DMS153 treated with DMSO at 0.1 percent for 48 hours (cell line): ENCODE measurements around the gene ASTL.
"Not testable (repeated sequence)": the region's sequence is repeated elsewhere in the genome, so short reads cannot be mapped to it uniquely, and the experiment has no call there.

Experiments
- DNase-seq: peaks from one replicate; lab custom pipeline; 2025; ENCODE audit not compliant: unreplicated experiment; lab: John Stamatoyannopoulos, UW

The ASTL gene

DNA sequence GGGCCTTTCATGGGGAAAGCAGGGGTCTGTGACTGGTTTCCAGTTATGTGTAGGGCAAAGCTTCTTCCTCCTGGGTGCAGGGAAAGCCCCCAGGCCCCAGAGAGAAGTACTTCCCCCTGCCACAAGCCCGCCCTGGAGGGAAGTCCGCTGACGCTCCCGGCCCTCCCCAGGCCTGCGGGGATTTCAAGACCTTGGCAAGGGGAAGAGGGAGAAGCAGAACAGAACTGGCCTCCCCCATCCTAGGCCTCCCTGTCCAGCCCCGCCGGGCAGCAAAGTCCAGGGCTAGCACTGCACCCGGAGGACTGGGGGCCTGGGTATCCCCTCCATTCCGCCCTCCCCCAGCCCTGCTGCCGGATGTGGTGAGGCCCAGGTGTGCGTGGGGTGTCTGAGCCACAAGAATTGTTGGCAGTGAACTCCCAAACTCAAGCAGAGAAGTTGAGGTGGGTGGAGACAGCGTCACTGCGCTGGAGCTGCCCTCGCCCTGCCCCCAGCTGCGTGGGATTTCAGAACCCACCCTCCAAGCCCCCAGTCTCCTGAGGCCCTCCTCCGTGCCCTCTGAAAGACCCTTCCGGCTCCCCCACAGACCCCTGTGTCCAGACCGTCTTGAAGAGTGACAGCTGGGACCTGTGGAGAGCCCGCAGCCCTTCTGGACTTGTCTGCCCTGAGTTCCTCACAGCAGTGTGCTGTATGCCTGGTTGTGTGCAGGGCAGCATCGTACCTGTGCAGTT lies 8.0 kb upstream of the ASTL start:
- no peak for DNase-seq

DNA sequence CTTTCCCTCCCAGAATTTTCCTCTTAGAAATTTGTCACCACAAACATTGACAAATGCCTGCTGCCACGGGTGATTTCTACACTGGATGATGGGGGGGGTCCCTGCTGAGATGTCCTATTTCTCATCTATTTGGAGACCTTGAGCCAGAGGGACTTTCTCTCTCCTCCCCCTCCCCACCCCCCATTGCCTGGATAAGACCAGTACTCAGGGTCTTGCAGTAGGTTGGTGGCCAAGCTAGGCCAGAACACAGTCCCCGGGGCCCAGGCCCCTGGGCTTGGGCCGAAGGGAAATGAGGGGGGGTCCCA lies 7.5 kb upstream of the ASTL start:
- DNase-seq: no peak

DNA sequence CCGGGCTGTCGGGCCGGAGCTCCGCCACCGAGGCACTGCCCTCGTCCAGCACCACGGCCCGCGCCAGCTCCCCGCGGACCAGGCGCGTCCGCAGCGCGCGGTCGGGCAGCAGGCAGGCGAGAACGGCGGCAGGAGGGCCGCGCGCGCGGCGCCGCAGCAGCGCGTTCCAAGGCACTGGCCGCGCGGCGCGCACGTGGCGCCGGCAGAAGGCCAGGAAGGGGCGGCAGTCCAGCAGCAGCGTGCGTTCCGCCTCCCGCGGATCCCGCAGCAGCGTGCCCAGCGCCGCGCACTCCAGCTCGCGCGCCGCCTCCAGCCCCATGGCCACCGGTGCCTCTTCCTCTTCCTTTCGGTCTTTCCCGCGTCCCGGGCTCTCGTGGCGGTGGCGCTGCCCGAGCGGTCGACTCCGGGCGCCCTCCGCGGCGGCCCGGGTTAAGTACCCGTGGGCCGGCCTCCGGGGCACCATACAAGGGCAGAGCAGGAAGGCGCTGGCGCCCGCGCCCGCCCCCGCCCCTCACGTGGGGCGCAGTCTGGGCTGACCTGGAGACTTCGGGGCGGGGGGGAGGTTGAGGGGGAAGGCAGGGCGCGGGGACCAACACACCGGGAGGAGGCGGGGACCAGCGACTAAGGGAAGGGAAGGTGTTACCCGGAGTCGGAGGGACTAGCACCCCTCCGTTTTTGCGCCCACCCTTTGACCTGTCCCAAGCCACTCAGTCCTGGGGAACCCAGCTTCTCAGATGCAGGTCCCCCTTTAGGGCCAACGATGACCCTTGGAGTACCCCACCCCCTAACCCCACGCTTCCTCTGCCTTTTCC lies 6.9 kb upstream of the ASTL start, which contains the start of gene DUSP2:
Gene DUSP2, minus strand, starts transcription at position 405 of the 812 bp plus-strand sequence. Its CDS starts 86 bp downstream, at position 319.
- DNase-seq: peak; percentile 9

DNA sequence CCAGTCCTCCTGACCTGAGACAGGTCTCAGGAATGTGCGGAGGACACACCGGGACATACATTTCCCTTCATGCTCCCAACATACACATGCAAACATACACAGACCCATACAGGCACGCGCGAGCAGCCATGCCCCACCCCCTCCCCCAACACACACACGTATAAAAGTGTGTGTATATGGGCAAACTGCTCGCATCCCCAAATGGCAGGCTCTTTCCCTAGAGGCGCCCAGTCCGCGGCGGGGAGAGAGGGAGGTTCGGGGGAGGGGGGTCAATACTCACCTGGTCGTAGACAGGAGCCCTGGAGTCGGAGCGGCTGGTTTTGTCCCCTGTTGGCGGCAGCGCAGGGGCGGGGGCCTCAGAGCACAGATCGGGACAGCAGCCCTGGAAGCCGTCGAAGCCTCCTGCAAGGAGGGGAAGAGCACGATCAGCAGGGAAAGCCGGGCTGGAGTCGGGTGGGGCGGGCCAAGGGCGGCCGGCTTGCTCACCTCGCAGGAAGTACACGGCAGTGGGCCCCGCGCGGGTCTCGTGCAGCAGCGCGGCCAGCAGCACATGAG lies 6.3 kb upstream of the ASTL start:
- no peak for DNase-seq

DNA sequence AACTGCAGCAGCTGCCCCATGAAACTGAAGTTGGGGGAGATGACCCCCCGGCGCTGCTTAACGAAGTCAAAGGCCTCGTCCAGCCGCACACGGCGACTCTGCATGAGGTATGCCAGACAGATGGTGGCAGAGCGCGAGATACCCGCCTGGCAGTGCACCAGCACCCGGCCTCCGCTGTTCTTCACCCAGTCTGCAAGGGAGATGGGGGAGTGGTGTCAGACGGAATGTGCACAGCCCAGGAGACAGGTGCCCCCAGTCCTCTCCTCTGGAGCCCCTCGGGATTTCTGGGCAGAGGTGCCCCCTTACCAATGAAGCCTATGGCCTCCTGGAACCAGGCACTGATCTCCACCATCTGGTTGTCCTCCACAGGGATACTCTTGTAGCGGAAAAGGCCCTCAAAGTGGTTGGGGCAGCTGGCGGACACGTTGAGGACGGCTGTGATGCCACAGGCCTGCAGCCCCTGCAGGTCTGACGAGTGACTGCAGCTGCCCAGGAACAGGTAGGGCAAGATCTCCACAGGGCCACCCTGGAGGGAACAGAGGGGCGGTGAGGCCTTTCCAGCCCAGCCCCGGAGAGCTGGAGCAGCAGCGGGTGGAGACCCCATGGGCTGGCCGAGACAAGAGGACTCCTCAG lies 5.7 kb upstream of the ASTL start:
- no peak for DNase-seq

DNA sequence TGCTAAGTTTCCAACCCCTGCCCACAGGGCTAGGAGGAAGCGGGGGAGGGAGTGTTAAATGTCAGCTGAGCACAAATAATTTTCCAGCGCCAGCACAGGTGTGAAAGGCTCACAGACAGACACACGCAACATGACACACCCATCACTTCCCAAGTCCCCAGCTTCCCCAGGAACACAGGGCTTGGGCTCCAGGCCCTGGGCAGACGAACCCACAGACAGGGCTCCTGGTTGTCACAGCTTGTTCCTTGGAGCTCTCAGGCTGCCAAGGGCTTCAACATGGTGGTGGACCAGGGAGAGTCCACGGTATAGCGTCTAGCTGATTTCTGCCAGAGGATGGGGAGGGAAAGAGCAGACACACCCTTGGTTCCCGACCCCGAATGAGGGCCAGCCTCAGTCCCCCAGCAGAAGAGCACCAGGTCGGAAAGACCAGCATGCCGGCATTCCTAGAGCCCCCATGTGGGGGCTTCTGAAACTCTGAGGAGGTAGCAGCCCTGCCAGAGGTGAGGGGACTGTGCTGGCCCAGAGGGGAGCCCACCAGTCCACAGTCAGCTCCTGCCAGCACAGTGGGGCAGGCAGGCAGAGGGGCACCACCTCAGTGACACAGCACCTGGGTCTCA lies 5.0 kb upstream of the ASTL start:
- no peak for DNase-seq

DNA sequence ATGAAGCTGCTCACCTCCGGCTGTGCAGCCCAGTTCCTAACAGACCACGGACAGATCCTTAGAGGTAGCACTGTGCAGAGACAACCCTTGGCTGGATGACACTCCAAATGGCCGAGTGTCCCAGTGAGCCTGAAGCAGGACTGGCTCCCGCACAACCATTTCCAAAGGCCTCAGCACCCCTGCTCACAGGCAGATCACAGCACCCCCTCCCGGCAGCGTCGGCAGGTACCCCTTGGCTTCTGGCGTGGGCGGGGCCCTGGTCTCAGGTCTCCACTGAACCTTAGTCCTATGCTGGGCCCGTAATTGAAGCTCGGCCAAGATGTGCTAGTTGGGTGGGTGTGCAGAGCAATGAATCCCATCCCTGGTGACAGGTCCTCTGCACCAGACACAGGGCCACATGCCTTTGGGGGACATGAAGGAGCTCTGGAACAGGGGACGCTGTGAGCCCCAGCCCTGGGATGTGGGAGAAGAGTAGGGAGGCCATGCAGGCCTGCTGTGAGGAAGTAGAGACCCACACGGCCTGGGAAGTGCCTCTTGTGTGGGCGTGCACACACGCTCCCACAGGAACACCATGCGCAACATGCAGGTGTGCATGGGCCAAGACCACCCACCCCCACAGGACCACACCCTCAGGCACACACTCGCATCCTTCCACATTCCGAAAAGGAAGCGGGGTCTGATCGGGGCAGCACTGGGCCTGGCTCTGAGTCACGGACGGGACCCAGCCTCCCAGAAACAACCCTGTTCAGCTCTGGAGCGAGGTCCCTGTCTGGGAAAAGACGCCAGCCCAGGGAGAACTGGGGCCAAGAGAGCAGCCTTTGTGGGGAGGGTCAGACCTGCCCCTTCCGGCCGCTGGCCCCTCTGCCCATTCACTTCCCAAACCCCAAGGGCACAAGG lies 4.2 kb upstream of the ASTL start:
- no peak for DNase-seq

DNA sequence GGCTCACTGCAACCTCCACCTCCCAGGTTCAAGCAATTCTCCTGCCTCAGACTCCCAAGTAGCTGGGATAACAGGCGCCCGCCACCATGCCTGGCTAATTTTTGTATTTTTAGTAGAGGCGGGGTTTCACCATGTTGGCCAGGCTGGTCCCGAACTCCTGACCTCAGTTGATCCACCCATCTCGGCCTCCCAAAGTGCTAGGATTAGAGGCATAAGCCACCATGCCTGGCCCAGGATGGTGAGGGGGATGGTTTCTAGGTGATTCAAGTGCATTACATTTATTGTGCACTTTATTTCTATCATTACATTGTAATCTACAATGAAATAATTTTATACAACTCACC lies 3.3 kb upstream of the ASTL start:
- not testable (repeated sequence) for DNase-seq

DNA sequence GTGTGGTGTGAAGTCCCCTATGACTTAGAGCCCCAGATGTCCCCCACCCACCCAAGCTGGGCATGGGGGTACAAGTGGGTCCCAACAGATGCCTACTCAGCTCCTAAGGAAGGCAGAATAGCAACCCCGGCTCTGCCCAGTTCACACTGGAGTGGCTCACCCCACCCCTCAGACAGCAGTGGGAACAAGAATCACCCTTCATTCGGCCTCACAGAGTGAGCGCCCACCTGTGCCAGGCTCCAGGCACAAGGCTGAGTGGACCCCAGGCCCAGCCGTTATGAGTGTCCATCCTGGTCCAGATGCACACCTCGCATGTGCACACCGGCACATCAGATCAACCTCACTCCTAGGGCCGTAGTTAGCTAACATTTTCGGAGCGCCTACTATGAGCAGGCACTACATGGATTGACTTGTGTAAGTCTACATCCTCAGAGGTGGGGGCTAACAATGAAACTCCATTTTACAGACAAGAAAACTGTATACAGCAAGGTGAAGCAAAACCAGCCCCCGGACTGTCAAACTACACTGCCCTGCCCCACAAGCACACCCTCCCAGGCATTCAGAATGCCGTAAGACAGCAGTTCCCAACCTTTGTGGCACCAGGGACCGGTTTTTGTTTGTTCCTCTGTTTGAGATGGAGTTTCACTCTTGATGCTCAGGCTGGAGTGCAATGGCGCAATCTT lies 2.8 kb upstream of the ASTL start:
- no peak for DNase-seq

DNA sequence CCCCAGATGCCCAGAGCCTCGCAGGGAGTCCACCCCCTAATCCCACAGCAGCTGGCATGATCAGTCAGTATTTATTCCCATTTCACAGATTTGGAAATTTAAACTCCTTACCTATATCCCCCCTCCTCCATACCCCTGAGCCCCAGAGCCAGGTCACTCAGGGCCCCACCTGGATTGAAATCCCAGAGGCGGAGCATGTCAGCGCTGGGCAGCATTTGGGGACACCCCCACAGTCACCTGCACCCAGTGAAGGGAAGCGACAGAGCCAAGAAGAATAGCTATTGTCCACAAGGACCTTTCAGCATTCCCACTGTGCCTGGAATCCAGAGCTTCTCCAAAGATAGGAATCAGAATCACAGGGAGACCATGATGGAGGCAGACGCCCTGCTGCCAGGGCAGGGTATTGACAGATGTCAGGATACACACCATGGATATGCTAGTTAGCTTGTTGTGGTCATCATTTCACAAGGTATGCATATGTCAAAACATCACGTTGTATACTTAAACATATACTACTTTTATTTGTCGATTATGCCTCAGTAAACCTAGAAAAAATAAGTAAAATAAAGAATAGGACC lies 968 bp upstream of the ASTL start:
- no peak for DNase-seq

DNA sequence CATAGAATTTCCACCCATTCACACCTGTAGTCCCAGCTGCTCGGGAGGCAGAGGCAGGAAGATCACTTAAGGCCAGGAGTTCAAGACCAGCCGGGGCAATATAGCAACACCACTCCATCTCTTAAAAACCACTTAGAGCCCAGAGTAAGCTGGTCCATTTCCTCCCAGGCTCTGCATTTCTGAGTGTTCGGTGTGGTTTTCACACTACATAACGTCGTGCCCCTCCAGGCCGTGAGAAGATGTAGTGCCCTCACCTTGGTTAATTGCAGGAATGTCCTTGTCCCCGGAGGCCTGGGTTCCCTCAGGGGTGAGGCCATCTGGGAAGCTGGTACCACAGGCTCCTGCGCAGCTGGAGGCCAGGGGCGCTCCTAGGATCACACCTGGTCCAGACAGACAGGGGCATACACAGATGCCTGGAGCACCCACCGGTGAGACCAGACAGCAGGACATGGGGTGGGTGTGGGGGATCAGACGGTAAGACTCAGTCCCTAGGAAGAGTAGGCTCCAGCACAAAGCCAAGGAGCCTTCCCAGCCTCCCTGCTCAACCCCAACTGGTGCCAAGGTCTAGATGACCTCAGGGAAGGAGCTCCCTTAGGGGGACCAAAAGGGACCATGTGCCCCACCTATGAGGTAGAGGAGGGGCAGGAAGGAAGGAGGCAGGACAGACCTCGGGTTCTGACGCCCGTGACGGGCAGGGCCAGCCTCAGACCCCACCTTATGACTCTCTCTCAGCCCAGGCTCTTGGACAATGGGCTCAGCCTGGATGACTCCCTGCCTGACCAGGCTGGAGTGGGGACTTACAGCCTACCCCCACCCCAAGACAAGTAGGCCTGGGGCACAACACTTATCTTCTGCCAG lies 752 bp downstream of the ASTL start:
- DNase-seq: no peak

DNA sequence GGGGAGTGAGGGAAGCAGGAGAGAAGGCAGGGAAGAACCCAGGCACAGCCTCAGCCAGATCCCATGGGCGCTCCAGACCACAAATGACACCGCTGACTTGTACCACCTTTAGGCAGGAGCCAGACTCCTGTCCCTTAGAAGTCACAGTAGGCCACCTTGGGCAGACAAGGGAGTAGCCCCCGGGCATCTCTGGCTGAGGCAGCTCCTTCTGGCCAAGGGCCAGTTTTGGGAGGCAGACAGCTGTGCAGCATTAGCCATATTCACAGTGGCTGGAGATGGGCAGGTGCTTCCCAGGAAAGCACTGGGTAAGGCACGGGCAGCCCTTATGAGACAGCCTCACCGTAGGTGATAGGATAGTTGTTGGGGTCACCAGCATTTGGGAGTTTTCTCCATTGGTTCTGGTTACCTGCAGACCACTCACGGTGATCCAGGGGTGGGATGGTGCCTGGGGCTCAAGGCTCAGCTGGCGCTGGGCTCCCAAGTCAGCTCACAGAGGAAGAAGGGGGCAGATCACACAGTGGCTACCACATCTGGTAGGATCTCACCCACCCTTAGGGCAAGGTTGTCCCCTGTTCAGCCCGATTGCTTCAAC lies 2.1 kb downstream of the ASTL start:
- no peak for DNase-seq

DNA sequence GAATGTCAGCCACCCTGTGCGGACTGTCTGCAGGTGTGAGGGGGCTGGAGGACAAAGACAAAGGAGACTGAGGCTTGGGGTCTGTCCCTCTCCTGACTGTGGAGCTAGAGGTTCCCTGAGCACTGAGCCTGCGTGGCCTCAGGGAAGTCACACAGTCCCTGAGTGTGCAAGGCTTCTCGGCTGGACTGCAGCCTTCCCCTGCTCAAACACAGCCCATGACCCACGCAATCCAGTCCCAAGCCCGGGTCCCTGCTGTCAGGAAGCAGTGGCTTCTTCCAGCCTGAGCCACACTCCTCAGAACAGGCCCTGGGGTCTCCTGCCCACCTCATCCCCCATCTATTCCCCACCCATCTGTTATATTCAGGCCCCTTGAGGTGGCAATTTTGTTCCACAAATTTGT lies 2.7 kb downstream of the ASTL start:
- DNase-seq: no peak

DNA sequence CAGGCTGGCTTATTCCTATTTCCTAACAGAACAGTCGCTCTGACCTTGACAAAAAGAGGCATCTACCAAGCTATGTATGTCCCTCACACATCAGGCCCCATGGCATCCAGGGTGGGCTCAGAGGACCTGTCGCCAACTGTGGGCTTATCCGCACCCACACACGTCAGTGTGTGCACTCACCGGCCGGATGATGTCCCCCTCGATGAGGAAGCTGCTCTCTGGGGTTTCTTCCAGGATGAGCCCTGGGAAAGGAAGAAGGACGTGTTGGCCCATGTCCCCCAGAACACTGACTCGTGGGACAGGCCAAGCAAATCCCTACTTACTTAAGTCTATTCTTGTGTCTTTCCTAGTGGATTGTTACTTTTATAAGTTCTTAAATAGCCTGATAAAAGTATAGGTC lies 3.1 kb downstream of the ASTL start:
- DNase-seq: no peak

DNA sequence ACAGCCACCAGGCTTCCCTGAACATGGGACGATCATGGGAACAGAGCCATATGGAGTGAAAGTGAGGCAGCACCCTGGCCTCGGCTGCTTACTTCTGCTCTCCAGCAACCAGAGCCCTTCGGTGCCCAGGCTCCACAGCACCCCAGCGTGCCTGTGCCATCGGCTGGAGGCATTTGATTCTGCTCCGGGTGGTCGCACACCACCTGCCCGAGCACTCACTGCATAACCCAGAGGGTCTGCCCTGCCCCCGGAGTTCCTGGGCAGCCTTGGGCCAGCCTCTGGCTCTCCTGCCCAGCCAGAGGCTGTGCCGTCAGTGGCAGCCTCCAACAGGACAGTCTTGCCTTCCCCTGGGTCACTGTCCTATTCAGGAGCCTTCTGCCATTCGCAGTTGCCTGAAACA lies 3.9 kb downstream of the ASTL start:
- no peak for DNase-seq

DNA sequence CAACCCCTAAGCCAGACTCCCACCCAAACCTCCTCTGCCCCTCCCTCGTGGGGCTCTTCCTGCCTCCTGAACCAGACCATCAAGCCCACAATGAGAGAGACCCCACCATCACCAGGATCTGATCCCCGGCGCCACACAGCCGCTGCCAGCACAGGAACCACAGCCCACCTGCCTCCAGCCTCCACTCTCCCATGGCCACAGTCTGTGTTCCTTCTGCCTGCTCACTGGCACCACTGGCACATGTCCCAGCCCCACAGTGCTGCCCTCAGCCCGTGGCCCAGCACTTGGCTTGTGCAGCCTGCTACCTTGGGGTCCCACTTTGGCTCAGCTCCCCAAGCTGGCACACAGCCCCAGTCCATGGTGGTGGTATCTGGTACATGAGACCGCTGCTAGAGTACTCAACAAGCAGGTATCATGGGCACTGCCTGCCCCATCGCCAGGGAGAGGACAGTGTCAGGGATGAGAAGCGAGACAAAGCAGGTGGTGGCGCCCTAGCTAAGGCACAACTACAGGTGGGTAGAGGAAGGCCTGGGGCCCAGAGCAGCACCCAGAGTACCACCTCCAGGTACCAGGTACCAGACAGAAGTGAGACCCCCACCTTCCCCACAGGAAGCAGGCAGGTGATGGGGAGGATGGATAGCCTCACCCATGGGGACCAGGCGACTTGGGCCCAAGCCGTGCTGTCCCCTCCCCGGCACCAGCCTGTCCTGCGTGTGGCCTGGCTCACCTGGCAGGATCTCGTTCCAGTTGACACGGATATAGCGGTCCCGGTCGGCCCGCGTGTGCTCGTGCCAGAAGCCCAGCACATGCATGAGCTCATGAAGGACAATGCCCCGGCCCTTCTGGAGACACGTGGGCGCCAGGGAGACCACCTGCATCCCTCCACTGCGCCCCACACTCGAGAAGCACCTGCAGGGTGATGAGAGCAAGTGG lies 6.2 kb downstream of the ASTL start:
- no peak for DNase-seq

DNA sequence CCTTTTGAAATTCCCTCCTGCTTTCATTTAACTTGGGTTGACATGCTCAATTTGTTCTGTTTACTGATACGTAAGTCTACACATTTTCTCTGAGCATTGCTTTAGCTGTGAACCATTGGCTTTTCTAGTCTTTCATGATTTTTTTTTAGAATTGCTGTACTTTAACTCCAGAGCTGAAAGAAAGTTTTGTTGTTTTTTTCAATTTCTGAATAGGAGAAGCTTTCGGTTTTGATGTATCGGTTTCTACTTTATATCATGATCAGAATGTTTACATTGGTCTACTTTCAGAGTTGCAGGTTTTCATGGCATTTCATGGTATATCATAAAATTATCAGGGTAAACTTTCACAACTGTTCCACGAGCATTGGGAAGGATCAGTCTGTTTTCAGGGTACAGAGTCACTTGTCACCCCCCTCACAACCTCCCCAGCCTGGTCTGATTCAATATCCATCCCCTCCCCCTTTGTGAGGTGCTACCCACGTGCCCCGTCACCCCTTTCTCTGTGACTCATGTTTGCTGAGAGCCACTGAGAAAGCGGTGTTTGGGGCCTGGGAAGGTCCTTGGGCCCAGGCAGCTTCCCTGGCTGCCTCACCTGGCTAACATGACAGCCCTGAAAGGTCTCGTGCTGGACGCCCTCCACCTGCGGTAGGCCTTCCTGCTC lies 7.0 kb downstream of the ASTL start:
- DNase-seq: no peak
